ENCODE results near the gene PLPP1. TPM values are rescaled to one million over a fixed set of nuclear protein-coding genes. Genes with fewer than 3 reads are reported as not detected.
"Not testable (repeated sequence)": the region's sequence is repeated elsewhere in the genome, so short reads cannot be mapped to it uniquely, and the experiment has no call there.

Gene PLPP1
- total and polyA plus RNA-seq, 8 donors = 56.2 to 93.6 (median 85.1) TPM

DNA sequence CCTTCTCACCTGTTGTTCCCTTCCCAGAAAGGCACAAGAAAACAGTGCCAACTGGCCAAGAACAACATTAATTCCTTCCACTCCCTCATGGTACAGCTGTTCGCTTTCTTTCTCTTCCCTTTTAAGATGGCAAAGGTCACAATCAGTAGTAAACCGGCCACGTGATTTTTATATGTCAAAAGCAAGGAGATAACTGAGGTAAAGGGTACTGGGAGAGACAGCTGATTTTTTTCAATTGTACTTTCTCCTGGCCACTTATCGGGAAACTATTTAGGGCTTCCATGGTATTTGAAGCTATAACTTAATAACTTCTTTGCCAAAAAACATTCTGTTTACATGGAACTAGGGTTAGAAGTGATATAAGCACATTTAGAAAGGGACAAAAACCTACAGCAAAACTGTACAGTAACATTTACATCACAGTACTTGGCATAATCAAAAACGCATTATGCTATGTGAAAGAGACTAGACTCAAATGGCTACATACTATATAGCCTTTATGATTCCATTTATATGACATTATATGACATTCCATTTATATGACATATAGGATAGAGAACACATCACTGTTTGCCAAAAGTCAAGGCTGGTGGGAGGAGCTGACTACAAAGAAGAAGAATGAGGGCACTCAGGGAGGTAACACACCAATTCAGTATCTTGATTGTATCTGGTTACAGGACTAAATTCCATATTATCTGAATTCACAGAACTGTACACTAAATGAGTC lies 24.8 kb downstream of the PLPP1 start:
- H3K27ac ChIP-seq = no peak overlapping the region
- TF ChIP-seq, protein P1, sequence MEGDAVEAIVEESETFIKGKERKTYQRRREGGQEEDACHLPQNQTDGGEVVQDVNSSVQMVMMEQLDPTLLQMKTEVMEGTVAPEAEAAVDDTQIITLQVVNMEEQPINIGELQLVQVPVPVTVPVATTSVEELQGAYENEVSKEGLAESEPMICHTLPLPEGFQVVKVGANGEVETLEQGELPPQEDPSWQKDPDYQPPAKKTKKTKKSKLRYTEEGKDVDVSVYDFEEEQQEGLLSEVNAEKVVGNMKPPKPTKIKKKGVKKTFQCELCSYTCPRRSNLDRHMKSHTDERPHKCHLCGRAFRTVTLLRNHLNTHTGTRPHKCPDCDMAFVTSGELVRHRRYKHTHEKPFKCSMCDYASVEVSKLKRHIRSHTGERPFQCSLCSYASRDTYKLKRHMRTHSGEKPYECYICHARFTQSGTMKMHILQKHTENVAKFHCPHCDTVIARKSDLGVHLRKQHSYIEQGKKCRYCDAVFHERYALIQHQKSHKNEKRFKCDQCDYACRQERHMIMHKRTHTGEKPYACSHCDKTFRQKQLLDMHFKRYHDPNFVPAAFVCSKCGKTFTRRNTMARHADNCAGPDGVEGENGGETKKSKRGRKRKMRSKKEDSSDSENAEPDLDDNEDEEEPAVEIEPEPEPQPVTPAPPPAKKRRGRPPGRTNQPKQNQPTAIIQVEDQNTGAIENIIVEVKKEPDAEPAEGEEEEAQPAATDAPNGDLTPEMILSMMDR (IDR thresholded peaks at IDR 0.05) = no peak
- no peaks in the 10 kb centered on the region for H3K27me3 ChIP-seq
- ATAC-seq (no peak), DNase-seq (peak in 2 of 4 donors; percentile 26 to 36)
- H3K4me3 ChIP-seq = no peak overlapping the region
- no peaks in the 10 kb centered on the region for H3K36me3 ChIP-seq
- intact Hi-C loops (cut with DNase I) = no loop called here
- H3K4me1 ChIP-seq = peaks cover 4 to 7% of the 10 kb centered on the region in 2 donors
- no peaks in the 10 kb centered on the region for H3K9me3 ChIP-seq

DNA sequence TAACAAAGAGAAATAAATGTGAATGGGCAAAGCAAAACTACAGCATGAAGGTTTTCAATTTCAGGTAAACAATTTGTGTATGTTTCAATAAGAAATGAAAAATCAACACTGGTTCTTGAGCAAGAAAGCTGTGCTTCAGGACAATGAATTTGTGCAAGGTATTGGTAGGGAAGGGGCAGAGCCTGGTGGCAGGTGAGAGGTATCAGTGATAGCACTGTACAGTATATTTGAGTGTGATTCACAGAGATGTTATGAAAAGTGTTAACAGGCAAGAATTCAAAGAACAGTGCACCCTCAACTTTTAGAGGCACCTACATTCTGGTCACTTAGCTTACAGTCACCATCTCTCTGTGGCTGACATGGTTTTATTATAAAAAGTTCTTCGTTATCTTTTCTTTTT lies 25.7 kb downstream of the PLPP1 start:
- no peaks in the 10 kb centered on the region for H3K9me3 ChIP-seq
- intact Hi-C loops (cut with DNase I) = no loop called here
- TF ChIP-seq, protein P1 (IDR thresholded peaks at IDR 0.05) = no peak
- no peaks in the 10 kb centered on the region for H3K36me3 ChIP-seq
- H3K4me1 ChIP-seq = peaks cover 4 to 7% of the 10 kb centered on the region in 2 donors
- H3K27ac ChIP-seq = no peak overlapping the region
- no peak overlapping the region for H3K4me3 ChIP-seq
- peak; percentile 17 for ATAC-seq
- no peak for DNase-seq
- no peaks in the 10 kb centered on the region for H3K27me3 ChIP-seq

DNA sequence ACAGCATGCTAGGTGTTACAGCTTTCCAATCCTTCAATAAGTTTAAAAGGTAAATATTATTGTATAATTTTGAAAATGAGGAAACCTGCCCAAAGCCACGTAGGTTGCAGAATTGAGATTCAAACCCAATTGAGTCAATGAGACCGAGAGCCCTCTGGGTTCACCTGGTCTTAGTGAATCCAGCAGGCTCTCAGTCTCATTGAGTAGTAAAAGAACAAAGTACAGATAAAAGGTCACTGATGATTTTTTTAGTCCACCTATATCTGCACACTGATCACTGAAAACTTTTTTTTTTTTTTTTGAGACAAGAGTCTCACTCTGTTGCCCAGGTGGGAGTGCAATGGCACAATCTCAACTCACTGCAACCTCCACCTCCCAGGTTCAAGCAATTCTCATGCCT lies 27.2 kb downstream of the PLPP1 start:
- Histone ChIP-seq H3K36me3 (no peaks in the 10 kb centered on the region), H3K4me3 (no peak overlapping the region), H3K4me1 (peaks cover 4 to 7% of the 10 kb centered on the region in 2 donors), H3K9me3 (no peaks in the 10 kb centered on the region), H3K27me3 (no peaks in the 10 kb centered on the region), H3K27ac (no peak overlapping the region)
- TF ChIP-seq, protein P1 (IDR thresholded peaks at IDR 0.05) = no peak
- no peak for ATAC-seq
- DNase-seq = no peak
- intact Hi-C loops (cut with DNase I) = no loop called here

DNA sequence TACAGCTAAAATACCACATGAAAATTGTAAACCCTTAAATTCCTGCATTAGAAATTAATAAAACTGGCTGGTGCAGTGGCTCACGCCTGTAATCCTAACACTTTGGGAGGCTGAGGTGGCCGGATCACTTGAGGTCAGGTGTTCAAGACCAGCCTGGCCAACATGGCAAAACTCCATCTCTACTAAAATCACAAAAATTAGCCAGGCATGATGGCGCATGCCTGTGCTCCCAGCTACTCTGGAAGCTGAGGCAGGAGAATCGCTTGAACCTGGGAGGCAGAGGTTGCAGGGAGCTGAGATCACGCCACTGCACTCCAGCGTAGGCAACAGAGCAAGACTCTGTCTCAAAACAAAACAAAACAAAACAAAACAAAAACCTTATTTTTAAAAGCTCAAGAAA lies 29.1 kb downstream of the PLPP1 start:
- H3K27ac ChIP-seq; H3K4me1 ChIP-seq; H3K9me3 ChIP-seq; ATAC-seq; H3K4me3 ChIP-seq; H3K36me3 ChIP-seq; H3K27me3 ChIP-seq; intact Hi-C loops (cut with DNase I); DNase-seq: not testable (repeated sequence)

- intact Hi-C loops (cut with DNase I); H3K9me3 ChIP-seq; H3K4me3 ChIP-seq; ATAC-seq; H3K27me3 ChIP-seq; DNase-seq; H3K27ac ChIP-seq; H3K36me3 ChIP-seq; H3K4me1 ChIP-seq: not testable (repeated sequence)
These were observed 30.8 kb downstream of the PLPP1 start for GRCh38 chr5:55503917-55504316.

- no peaks in the 10 kb centered on the region for H3K4me1 ChIP-seq
- TF ChIP-seq, protein P1 (IDR thresholded peaks at IDR 0.05) = no peak
- ATAC-seq = no peak
These were observed 32.0 kb downstream of the PLPP1 start for GRCh38 chr5:55502759-55503158.

More at GRCh38 chr5:55502759-55503158, 32.0 kb downstream of the PLPP1 start:
- H3K27ac ChIP-seq = no peak overlapping the region
- intact Hi-C loops (cut with DNase I) = no loop called here
- no peak for DNase-seq
- no peaks in the 10 kb centered on the region for H3K27me3 ChIP-seq
- no peaks in the 10 kb centered on the region for H3K36me3 ChIP-seq
- no peaks in the 10 kb centered on the region for H3K9me3 ChIP-seq
- H3K4me3 ChIP-seq = no peak overlapping the region

Measured in left lung (tissue), 10 donors.